Measurements from ENCODE around the gene COL15A1. TPM values are rescaled to one million over a fixed set of nuclear protein-coding genes. Genes with fewer than 3 reads are reported as not detected.

The COL15A1 gene
- total RNA-seq (100 to 1,000 TPM in 2 of 5 donors, 10 to 100 TPM in 3; 26.3 to 173 (median 32.2) TPM), polyA plus RNA-seq (10 to 100 TPM; 10.7 to 13.3 (median 12.0) TPM)
- long read RNA-seq, donor 1, partial matches to known transcripts = 6 of 9 reads
- long read RNA-seq, donor 1, other reads (novel, unspliced or antisense) = 0 of 9 reads
- long read RNA-seq, donor 2, partial matches to known transcripts = 15 of 17 reads
- long read RNA-seq, donor 2, other reads (novel, unspliced or antisense) = 0 of 17 reads
- long read RNA-seq, donor 3, partial matches to known transcripts = 0 of 2 reads
- long read RNA-seq, donor 3, other reads (novel, unspliced or antisense) = 0 of 2 reads
- long read RNA-seq, donor 4 = 0 reads
- long read RNA-seq, donor 5, transcript COL15A1-203 (3 exons, 1,412 nt) = major isoform, 5 of 81 reads
- long read RNA-seq, donor 5, partial matches to known transcripts = 76 of 81 reads
- long read RNA-seq, donor 5, other reads (novel, unspliced or antisense) = 0 of 81 reads
- long read RNA-seq, donor 6, full-length matches to known transcripts = 5 of 62 reads
- long read RNA-seq, donor 6, partial matches to known transcripts = 57 of 62 reads
- long read RNA-seq, donor 6, other reads (novel, unspliced or antisense) = 0 of 62 reads
- long read RNA-seq, donor 7, full-length matches to known transcripts = 4 of 64 reads
- long read RNA-seq, donor 7, partial matches to known transcripts = 60 of 64 reads
- long read RNA-seq, donor 7, other reads (novel, unspliced or antisense) = 0 of 64 reads
- long read RNA-seq, donor 8, partial matches to known transcripts = 0 of 3 reads
- long read RNA-seq, donor 8, other reads (novel, unspliced or antisense) = 0 of 3 reads
- long read RNA-seq, donor 9, partial matches to known transcripts = 6 of 10 reads
- long read RNA-seq, donor 9, other reads (novel, unspliced or antisense) = 0 of 10 reads
- long read RNA-seq, donor 10, partial matches to known transcripts = 17 of 18 reads
- long read RNA-seq, donor 10, other reads (novel, unspliced or antisense) = 0 of 18 reads

DNA sequence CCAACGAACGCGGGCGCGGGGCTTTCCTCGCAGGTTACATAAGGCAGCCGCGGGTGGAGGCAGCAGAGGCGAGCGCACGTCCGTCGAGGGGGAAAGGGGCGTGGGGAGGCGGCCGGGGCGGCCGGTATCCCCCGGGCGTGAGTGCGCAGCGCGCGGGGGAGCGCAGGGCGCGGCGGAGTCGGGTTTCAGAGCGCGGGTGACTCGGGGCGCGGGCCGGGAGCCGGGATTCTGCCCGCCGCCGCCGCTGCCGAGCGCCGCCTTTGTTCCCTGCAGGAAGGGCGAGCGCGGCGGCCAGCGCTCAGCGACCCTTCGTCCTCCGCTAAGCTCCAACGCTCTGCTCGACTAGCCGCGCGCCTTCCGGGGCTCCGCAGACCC is at the start of gene COL15A1:
Gene COL15A1, plus strand, starts transcription at position 226 of the 375 bp plus-strand sequence. CDS start 155 bp downstream, outside the sequence.
- peak in 1 of 2 donors; percentile 72 for DNase-seq
- WGBS, 5 donors = 0 to 2% (median 1%) methylated on average over 17 to 58 of the region's 58 CpGs
- intact Hi-C loops (cut with DNase I; ENCODE audit: low total_unique reads) = no loop called here
- Histone ChIP-seq H3K27me3 (peaks cover 0 to 47% (median 32%) of the 10 kb centered on the region in 3 donors), H3K27ac (peak within 1 kb of the TSS; percentile 43 to 87 (median 82)), H3K9me3 (no peaks in the 10 kb centered on the region), H3K4me1 (peaks cover 0 to 50% (median 17%) of the 10 kb centered on the region in 4 donors), H3K36me3 (no peaks in the 10 kb centered on the region), H3K4me3 (peak within 1 kb of the TSS; percentile 56 to 64 (median 62))
- TF ChIP-seq, protein P1, sequence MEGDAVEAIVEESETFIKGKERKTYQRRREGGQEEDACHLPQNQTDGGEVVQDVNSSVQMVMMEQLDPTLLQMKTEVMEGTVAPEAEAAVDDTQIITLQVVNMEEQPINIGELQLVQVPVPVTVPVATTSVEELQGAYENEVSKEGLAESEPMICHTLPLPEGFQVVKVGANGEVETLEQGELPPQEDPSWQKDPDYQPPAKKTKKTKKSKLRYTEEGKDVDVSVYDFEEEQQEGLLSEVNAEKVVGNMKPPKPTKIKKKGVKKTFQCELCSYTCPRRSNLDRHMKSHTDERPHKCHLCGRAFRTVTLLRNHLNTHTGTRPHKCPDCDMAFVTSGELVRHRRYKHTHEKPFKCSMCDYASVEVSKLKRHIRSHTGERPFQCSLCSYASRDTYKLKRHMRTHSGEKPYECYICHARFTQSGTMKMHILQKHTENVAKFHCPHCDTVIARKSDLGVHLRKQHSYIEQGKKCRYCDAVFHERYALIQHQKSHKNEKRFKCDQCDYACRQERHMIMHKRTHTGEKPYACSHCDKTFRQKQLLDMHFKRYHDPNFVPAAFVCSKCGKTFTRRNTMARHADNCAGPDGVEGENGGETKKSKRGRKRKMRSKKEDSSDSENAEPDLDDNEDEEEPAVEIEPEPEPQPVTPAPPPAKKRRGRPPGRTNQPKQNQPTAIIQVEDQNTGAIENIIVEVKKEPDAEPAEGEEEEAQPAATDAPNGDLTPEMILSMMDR (IDR thresholded peaks at IDR 0.05) = no peak
- no peak for TF ChIP-seq POLR2A (IDR thresholded peaks at IDR 0.05)
- TF ChIP-seq POLR2AphosphoS5 (IDR thresholded peaks at IDR 0.05) = no peak

DNA sequence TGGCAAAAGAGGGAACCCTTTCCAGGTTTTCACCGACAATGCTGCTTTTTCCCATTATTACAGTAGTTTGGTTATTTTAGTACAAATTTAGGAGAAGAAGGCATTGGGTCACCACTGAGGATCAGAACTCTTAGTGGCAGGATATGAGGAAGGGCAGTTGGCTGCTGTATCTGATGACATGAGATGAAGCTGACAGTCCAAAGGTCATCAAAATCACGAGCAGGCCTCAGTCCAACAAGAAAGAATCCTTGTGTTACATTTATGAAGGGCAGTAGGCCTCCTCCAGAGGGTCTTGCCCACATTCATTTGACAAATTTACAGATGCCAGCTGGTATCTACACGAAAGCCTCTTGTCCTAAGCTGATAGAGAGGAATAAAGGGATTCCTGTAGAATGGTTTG is 49.5 kb upstream of the COL15A1 start:
- H3K4me1 ChIP-seq = peaks cover 0 to 8% (median 0%) of the 10 kb centered on the region in 4 donors
- DNase-seq = no peak
- no peak overlapping the region for H3K4me3 ChIP-seq
- H3K9me3 ChIP-seq = peaks cover 0 to 8% (median 2%) of the 10 kb centered on the region in 4 donors
- peak overlapping the region in 1 of 5 donors; percentile 39 for H3K27ac ChIP-seq
- intact Hi-C loops (cut with DNase I; ENCODE audit: low total_unique reads) = no loop called here
- WGBS, 5 donors = 80 to 87% (median 83%) methylated on average over 3 of the region's 3 CpGs
- H3K27me3 ChIP-seq = no peaks in the 10 kb centered on the region
- no peaks in the 10 kb centered on the region for H3K36me3 ChIP-seq
- TF ChIP-seq, protein P1 (IDR thresholded peaks at IDR 0.05) = no peak
- TF ChIP-seq POLR2A (IDR thresholded peaks at IDR 0.05) (no peak), POLR2AphosphoS5 (IDR thresholded peaks at IDR 0.05) (no peak), EP300 (IDR thresholded peaks at IDR 0.05) (no peak)

DNA sequence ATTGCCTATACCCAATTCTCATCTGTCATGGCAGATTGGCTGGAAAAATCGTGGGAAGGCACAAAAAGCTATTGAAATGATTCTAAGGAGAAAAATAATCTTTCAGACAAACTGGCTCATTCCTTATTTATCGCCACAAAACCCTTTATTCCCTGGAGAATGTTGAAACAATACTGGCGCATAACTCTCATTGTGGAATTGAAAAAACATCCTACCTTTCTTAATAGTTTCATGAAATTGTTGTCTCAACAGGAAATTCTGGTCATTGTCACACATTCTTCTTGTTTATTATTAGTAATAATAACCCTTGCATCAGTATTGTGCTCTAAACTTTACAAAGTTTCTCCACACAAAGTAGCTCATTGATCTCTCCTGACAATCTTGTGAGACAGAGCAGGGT is 48.9 kb upstream of the COL15A1 start:
- H3K4me3 ChIP-seq = no peak overlapping the region
- H3K4me1 ChIP-seq = peaks cover 0 to 14% (median 3%) of the 10 kb centered on the region in 4 donors
- intact Hi-C loops (cut with DNase I; ENCODE audit: low total_unique reads) = no loop called here
- no peak for DNase-seq
- H3K27ac ChIP-seq = peak overlapping the region in 1 of 5 donors; percentile 39
- H3K36me3 ChIP-seq = no peaks in the 10 kb centered on the region
- TF ChIP-seq POLR2AphosphoS5 (IDR thresholded peaks at IDR 0.05) = no peak
- no peak for TF ChIP-seq POLR2A (IDR thresholded peaks at IDR 0.05)
- TF ChIP-seq EP300 (IDR thresholded peaks at IDR 0.05) = no peak
- TF ChIP-seq, protein P1 (IDR thresholded peaks at IDR 0.05) = no peak
- 79 to 88% (median 82%) methylated on average over 3 of the region's 3 CpGs for WGBS, 5 donors
- no peaks in the 10 kb centered on the region for H3K27me3 ChIP-seq
- peaks cover 0 to 8% (median 2%) of the 10 kb centered on the region in 4 donors for H3K9me3 ChIP-seq

DNA sequence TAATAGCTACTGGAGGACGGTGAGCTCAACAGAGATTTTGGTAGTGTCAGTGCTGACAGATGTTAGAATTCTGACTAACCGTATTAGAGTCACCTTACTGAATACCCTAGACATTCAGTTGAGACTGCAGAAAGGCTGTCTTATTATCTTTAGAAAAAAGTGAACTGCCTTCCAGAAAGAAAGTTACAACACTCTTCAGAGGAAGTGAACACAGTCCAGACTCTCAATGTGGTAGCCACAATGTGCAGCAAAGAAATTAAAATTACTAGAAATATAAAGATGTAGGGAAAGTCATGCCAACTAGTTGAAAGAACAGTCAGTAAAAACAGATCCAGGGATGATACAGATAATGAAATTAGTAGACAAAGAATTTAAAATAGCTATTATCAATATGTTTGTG is 47.1 kb upstream of the COL15A1 start:
- peaks cover 0 to 8% (median 2%) of the 10 kb centered on the region in 4 donors for H3K9me3 ChIP-seq
- DNase-seq = no peak
- TF ChIP-seq EP300 (IDR thresholded peaks at IDR 0.05) (no peak), POLR2AphosphoS5 (IDR thresholded peaks at IDR 0.05) (no peak)
- no peaks in the 10 kb centered on the region for H3K36me3 ChIP-seq
- 86 to 97% (median 95%) methylated on average over 2 of the region's 2 CpGs for WGBS, 5 donors
- peaks cover 0 to 11% (median 3%) of the 10 kb centered on the region in 4 donors for H3K4me1 ChIP-seq
- no peak overlapping the region for H3K4me3 ChIP-seq
- H3K27me3 ChIP-seq = no peaks in the 10 kb centered on the region
- no peak overlapping the region for H3K27ac ChIP-seq
- intact Hi-C loops (cut with DNase I; ENCODE audit: low total_unique reads) = no loop called here

Data from stomach (tissue), 19 donors.